Activated CD8-positive, alpha-beta memory T cell treated with anti-CD3 and anti-CD28 coated beads for 48 hours (primary cell): Measurements from ENCODE around the gene ASB15.

Source experiments
- DNase-seq, 3 experiments: peaks; one replicate each; pipeline ENCODE4 v3.0.0-alpha.2; 2020; ENCODE audit warnings: low read depth in 2 of 3, low spot score in 2 of 3

The ASB15 gene

GRCh38 chr7:123662755-123663154 is 61.1 kb downstream of the ASB15 start:
- no peak for DNase-seq

GRCh38 chr7:123663200-123663599 is 61.6 kb downstream of the ASB15 start:
- no peak for DNase-seq

GRCh38 chr7:123665157-123665556 is 63.5 kb downstream of the ASB15 start:
- DNase-seq, result no peak

GRCh38 chr7:123665896-123666295 is 64.3 kb downstream of the ASB15 start:
- DNase-seq, result no peak

- no peak for DNase-seq
Observed at GRCh38 chr7:123666492-123666891, 64.9 kb downstream of the ASB15 start.

GRCh38 chr7:123669485-123669884 is 67.9 kb downstream of the ASB15 start:
- no peak for DNase-seq

GRCh38 chr7:123673137-123673732 is 71.6 kb downstream of the ASB15 start:
- DNase-seq, result no peak

- no peak for DNase-seq
Observed at GRCh38 chr7:123673752-123674398, 72.3 kb downstream of the ASB15 start.

GRCh38 chr7:123674399-123675180 is 73.0 kb downstream of the ASB15 start:
- no peak for DNase-seq

- DNase-seq, result no peak
Observed at GRCh38 chr7:123675181-123675473, 73.5 kb downstream of the ASB15 start.

- DNase-seq, result no peak
Observed at GRCh38 chr7:123677061-123677715, 75.6 kb downstream of the ASB15 start.

GRCh38 chr7:123679614-123680013 is 78.0 kb downstream of the ASB15 start:
- DNase-seq, result no peak

GRCh38 chr7:123680580-123680979 is 79.0 kb downstream of the ASB15 start:
- DNase-seq, result no peak

- no peak for DNase-seq
Observed at GRCh38 chr7:123681561-123681960, 79.9 kb downstream of the ASB15 start.

- no peak for DNase-seq
Observed at GRCh38 chr7:123682690-123683089, 81.1 kb downstream of the ASB15 start.

GRCh38 chr7:123687161-123687560 is 85.5 kb downstream of the ASB15 start:
- no peak for DNase-seq

- no peak for DNase-seq
Observed at GRCh38 chr7:123687727-123688126, 86.1 kb downstream of the ASB15 start.
